HG02938 (cell line): Measurements from ENCODE around the gene LHFPL2.

Experiments
- ATAC-seq: cut with Tn5 transposase; IDR thresholded peaks from one replicate; pipeline ENCODE4 v1.9.1; 2021; ENCODE audit warnings: mild to moderate bottlenecking, moderate library complexity; ENCODE audit not compliant: unreplicated experiment

Gene LHFPL2

GRCh38 chr5:78573318-78573717 lies 75.3 kb downstream of the LHFPL2 start:
- ATAC-seq, result no peak

DNA sequence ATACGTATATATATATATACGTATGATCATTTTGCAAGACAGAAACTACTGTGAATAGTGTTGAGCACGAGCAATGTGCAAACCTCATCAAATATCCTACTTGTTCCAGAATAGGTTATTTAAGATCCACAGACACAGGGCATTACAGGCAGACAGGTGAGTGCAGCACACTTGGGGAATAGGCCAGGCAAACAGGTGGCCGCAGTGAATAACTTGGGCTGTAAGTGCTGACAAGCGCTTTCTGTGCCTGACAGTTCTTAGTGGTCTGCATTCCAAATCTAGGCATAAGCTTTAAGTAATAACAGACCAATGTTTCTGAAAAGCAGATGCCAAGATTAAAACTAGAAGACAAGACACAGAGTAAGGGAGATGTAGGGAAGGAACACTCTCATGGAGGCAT lies 77.9 kb downstream of the LHFPL2 start:
- no peak for ATAC-seq

DNA sequence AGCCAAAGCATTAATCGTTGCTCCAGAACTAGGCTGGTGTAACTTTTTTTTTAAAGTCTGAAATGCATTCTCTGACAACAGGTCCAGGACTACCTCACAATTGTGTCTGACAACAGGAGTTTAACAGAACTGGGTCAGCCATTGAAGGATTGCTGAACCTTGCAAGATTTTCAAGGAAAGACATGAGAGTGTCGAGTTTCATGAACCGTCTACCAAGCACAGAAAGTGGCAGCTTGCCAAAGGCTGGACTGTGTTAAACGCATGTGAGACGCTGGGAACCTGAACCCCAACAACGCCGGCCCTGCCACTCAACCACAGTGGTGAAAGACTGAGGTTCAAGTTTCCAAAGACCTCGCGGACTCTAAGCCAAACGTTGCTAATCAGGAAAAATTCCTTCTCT lies 79.1 kb downstream of the LHFPL2 start:
- no peak for ATAC-seq

DNA sequence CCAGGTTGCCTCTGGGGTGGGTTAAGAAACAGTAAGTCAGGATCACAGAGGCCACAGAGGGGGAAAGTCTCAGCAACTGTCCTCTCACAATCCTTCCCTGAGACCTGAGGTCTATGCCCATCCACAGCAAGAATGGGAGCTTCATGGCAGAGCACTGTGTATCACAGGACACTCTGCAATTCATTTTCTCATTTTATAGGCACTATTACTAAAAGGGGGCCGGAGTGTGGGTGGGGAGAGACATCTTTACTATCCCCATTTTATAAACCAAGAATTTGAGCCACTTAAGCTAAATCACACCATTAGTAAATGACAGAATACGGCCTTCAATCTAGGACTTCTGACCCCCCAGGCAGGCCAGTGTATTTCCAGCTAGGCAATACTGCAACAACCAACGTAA lies 79.9 kb downstream of the LHFPL2 start:
- no peak for ATAC-seq

DNA sequence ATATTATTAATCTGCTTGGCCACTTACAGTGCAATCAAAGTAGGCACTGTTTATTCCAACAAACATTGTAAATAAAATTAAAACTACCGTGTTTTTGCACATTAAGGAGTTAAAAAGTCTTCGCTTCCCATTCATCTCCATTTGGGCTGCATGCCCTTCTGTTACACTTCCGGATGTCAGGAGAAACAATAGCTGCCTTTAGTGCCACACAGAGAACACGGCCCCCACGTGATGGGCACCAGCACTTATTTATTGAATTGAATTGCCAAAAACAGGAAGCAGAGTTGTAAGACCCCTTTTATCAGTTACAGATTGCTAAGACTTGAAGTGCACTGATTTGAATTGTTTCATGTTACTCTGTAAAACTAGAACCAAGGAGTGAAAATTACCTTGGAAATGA lies 80.4 kb downstream of the LHFPL2 start:
- no peak for ATAC-seq

DNA sequence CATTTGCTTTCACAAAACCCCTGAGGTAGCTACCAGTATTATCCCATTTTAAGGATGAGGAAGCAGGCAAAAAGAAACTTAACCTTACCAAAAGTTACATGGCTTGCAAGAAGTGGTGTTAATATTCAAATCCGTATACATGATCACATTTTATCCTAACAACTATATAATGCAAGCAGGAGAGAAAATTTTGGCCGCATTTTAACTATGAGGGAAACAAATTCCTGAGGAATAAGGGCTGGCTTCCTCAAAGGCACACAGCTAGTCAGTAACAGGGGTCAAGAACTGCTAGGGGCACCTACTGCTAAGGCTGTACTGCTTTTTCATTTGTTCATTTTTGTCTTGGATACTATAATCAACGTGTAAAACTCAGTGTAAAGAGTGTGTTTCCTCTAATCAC lies 81.0 kb downstream of the LHFPL2 start:
- ATAC-seq, result no peak

DNA sequence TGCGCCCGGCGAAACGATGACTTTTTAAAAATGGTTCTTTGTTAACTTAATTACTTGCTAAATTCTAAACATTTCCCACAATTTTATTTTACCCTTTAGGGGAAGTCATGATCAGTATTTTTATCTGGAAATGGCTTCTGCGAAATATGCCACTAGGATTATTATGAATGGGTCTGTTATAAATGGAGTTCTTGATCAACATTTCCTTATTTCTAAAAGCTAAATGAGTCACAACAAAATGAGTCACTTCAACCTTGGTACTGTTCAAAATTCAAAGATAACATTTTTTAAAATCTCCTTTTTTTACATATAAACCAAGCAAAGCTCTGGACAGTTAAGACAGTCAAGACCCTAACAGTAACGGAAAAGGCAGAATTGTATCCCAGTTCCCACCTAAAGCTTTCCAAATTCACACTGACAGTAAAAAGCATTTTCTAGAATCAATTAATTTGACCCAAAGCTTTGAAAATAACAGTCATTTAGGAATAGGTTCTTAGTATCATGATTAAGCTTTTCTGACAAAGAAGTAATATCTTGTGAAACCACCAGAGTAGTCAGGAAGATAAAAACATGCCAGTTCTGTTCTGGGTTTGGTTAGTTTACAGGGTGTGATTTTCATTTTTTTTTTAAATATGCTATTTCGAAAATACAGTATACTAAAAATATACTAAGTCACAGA lies 81.7 kb downstream of the LHFPL2 start:
- no peak for ATAC-seq

GRCh38 chr5:78565395-78565794 lies 83.2 kb downstream of the LHFPL2 start:
- no peak for ATAC-seq

GRCh38 chr5:78563621-78564020 lies 85.0 kb downstream of the LHFPL2 start:
- no peak for ATAC-seq

GRCh38 chr5:78562714-78563330 lies 85.8 kb downstream of the LHFPL2 start:
- no peak for ATAC-seq

DNA sequence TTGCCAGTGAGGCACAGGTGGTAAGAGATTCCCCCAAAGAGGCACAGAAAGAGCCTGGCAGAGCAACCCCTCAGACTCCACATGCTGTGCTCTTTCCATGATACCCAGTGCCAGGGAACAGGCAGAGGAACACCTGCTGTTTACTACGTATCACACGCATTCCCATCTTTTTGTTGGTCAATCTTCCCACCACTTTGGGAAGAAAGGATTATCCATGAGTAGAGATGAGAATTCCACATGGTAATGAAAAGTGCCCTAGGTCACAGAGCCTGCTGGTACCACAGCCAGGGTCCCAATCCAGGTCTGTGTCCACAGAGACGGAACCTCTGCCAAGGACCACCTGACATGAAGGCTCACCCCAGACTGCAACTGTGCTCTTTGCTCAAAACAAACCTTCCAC lies 86.6 kb downstream of the LHFPL2 start:
- ATAC-seq, result no peak

- ATAC-seq, result no peak
Observed at GRCh38 chr5:78561261-78561660, 87.3 kb downstream of the LHFPL2 start.

DNA sequence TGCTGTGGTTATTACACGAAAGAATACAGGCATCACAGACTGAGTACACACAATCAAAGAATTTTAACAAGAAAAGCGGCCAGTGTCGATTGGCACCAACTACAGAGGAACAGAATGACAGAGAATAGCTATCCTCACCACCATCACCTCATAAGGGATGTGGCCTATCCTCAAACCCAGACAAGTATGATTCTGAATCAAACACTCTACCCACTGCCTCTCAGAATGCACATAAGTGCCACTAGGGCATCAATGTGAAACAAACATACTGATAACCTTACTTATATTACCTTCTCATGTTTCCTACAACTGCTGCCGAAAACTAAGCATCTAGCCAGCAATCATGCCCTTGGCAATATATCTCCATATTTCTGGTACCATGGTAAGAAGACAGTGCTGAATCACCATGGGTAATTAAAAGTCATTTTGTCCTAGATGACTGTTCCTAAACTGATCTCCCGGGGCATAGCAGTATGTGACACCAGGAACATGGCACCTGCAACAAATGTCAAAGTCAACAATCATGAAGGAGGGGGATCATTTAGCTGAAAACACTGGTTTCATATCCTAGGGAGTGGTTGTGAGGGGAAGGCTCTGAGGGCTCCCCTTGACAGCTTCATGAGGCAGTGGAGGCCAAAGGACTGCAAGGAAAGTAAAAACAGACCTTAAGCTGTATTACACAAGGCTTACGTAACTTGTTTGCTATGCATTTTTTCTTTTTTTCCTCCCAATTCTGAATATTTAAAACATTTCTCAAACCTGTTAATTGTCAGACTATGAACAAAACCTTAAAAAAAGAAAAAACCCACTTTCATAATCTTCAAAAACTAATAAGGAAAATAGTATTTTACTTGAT lies 88.3 kb downstream of the LHFPL2 start:
- no peak for ATAC-seq

DNA sequence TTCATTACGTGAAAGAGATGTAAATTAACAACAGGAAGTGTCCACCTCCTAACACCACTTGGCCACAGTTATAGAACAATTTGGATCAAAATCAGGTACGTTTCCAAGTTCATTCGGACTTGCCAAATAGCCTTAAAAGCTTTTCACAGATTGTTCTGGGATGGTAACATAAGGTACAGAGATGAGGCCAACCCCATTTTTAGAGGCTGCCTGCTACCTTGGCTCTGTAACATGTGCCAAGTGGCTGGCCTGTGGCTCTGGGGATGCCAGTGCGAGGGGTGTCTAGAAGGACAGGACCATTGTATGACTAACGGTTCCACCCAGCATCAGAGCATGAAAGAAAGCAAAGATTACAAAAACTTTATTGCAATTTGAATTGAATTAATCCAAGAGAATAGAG lies 91.0 kb downstream of the LHFPL2 start:
- ATAC-seq, result no peak

- no peak for ATAC-seq
Observed at GRCh38 chr5:78555870-78556269, 92.7 kb downstream of the LHFPL2 start.

GRCh38 chr5:78554670-78555069 lies 93.9 kb downstream of the LHFPL2 start:
- no peak for ATAC-seq

- no peak for ATAC-seq
Observed at GRCh38 chr5:78553580-78554353, 94.8 kb downstream of the LHFPL2 start.

DNA sequence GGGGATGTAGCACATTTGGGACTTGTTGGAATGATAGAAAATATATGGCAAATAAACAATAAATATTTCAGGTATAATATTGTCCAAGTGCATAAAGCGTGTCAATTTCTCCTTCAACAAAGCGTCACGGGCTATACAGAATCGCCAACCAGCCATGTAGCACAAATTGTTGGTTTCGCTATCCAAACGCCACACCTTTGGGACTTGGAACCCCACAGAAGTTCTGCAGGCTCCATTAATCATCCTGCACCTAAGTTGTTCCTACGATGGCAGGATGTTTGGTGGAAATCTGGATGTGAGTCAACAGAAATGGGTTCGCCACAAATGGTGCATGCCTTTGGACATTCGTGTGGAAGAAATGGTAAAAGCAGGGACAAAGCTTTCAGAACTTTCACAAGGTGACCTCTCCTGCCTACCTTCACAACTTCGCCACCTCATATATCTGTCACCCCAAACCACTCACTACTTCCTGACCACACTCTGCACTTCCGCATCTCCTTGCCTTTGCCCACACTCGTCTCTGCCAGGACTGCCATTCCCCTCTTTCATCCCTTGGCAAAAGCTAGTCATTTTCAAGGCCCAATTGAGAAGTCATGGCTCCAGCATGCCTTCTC lies 95.7 kb downstream of the LHFPL2 start:
- no peak for ATAC-seq

DNA sequence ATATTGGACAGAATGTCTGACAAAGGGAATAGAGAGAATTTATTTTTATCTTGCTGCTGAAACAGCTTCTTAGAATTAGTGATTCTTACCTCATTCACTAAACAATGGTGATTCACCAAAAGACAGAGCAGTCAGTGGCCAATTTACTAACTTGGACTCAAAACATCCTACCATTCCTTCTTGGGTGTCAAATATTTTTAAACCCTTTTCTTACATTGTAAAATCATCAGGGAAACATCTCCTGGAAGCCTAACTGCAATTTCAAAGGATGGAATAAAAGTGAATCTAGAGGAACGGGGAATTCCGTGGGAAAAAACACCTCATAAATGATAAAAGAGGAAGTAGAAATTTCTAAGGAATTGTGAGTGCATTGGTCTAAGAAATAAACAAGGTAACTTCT lies 97.7 kb downstream of the LHFPL2 start:
- no peak for ATAC-seq

GRCh38 chr5:78549043-78549442 lies 99.5 kb downstream of the LHFPL2 start:
- ATAC-seq, result no peak
